IPS-18c (cell line): ENCODE results near the gene CBLN3.

Source experiments
- H3K4me3 ChIP-seq: 2 replicates; pipeline ENCODE4 v1.7.0; 2013; ENCODE audit warnings: low read depth, mild to moderate bottlenecking, low read length, moderate library complexity; ENCODE audit not compliant: insufficient read depth
- H3K9me3 ChIP-seq: one replicate; pipeline ENCODE4 v1.6.1; 2013; ENCODE audit warnings: mild to moderate bottlenecking, low read length, moderate library complexity; ENCODE audit not compliant: control insufficient read depth, insufficient read depth

Gene CBLN3

GRCh38 chr14:24415421-24416253, 13.8 kb downstream of the CBLN3 start:
- Histone ChIP-seq H3K9me3 (no peaks in the 10 kb centered on the region), H3K4me3 (no peak overlapping the region)

- Histone ChIP-seq H3K4me3 (no peak overlapping the region), H3K9me3 (no peaks in the 10 kb centered on the region)
These were observed 14.6 kb downstream of the CBLN3 start for GRCh38 chr14:24414732-24415420.

GRCh38 chr14:24414077-24414476, 15.4 kb downstream of the CBLN3 start:
- no peaks in the 10 kb centered on the region for H3K9me3 ChIP-seq

GRCh38 chr14:24411443-24412389, 17.8 kb downstream of the CBLN3 start:
- Histone ChIP-seq H3K4me3 (no peak overlapping the region), H3K9me3 (no peaks in the 10 kb centered on the region)

More at GRCh38 chr14:24414077-24414476, 15.4 kb downstream of the CBLN3 start:
- no peak overlapping the region for H3K4me3 ChIP-seq

- Histone ChIP-seq H3K4me3 (no peak overlapping the region), H3K9me3 (no peaks in the 10 kb centered on the region)
These were observed 19.5 kb downstream of the CBLN3 start for GRCh38 chr14:24409956-24410355.

GRCh38 chr14:24409192-24409591, 20.3 kb downstream of the CBLN3 start:
- Histone ChIP-seq H3K4me3 (no peak overlapping the region), H3K9me3 (no peaks in the 10 kb centered on the region)

GRCh38 chr14:24408764-24409163, 20.7 kb downstream of the CBLN3 start:
- Histone ChIP-seq H3K9me3 (no peaks in the 10 kb centered on the region), H3K4me3 (no peak overlapping the region)

- no peak overlapping the region for H3K4me3 ChIP-seq
- H3K9me3 ChIP-seq = no peaks in the 10 kb centered on the region
These were observed 21.7 kb downstream of the CBLN3 start for GRCh38 chr14:24407608-24408325.

- H3K4me3 ChIP-seq = no peak overlapping the region
- H3K9me3 ChIP-seq = no peaks in the 10 kb centered on the region
These were observed 23.1 kb downstream of the CBLN3 start for GRCh38 chr14:24406416-24406815.

- Histone ChIP-seq H3K9me3 (no peaks in the 10 kb centered on the region), H3K4me3 (no peak overlapping the region)
These were observed 24.7 kb downstream of the CBLN3 start for GRCh38 chr14:24404814-24405213.

- no peaks in the 10 kb centered on the region for H3K9me3 ChIP-seq
These were observed 26.0 kb downstream of the CBLN3 start for GRCh38 chr14:24403294-24403998.

GRCh38 chr14:24401810-24402702, 27.4 kb downstream of the CBLN3 start:
- no peaks in the 10 kb centered on the region for H3K9me3 ChIP-seq

More at GRCh38 chr14:24403294-24403998, 26.0 kb downstream of the CBLN3 start:
- H3K4me3 ChIP-seq = no peak overlapping the region

GRCh38 chr14:24399999-24400718, 29.3 kb downstream of the CBLN3 start:
- Histone ChIP-seq H3K4me3 (peak overlapping the region; percentile 66; the same call in 1 of the 2 replicates), H3K9me3 (no peaks in the 10 kb centered on the region)

More at GRCh38 chr14:24401810-24402702, 27.4 kb downstream of the CBLN3 start:
- no peak overlapping the region for H3K4me3 ChIP-seq

GRCh38 chr14:24399447-24399822, 30.0 kb downstream of the CBLN3 start:
- H3K4me3 ChIP-seq = peak overlapping the region; percentile 66

More at GRCh38 chr14:24399447-24399822, 30.0 kb downstream of the CBLN3 start:
- no peaks in the 10 kb centered on the region for H3K9me3 ChIP-seq
